GM21825 (cell line): Measurements from ENCODE around the gene DNAJA1.

Source experiments
- ATAC-seq: cut with Tn5 transposase; IDR thresholded peaks from one replicate; pipeline ENCODE4 v1.9.1; 2021; ENCODE audit warnings: mild to moderate bottlenecking, moderate library complexity; ENCODE audit not compliant: unreplicated experiment

Gene DNAJA1

DNA sequence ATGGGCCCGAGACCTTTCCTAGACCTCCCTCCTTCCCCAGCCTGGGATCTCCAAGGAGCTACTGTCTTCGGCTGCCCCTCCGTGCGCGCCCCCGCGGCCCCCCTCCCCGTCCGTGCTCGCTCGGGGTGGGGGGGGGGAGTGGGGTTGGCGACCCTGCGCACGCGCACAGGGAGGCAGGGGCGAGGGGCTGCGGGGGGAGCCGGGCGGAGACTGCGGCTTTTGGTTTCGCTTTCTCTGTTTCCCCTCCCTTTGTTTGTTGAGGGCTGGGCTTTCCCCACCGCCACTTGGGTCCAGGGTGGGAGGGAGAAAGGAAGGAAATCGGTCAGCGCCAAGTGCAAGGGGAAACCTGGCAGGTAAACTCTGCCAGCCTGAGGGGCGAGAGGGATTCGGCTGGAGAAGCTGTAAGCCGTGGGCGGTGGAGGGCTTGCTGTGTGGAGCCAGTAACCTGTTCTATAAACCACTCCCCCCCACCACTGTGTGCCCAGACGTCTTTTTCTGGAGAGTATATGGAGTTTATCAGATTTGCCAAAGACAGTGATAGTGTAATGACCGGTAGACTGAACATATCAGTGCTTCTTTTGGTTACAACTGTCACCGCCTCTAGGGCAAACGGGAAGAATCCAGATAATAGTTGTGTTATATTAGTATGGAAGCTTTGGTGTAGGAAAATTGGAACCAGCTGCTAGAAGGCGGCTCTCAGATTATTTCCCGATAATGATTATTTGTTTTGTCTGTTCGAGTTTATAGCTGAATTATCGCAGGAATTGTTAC, 684 bp downstream of the DNAJA1 start:
- peak; percentile 49 for ATAC-seq

GRCh38 chr9:33029231-33029786, 4.2 kb downstream of the DNAJA1 start:
- ATAC-seq: no peak

DNA sequence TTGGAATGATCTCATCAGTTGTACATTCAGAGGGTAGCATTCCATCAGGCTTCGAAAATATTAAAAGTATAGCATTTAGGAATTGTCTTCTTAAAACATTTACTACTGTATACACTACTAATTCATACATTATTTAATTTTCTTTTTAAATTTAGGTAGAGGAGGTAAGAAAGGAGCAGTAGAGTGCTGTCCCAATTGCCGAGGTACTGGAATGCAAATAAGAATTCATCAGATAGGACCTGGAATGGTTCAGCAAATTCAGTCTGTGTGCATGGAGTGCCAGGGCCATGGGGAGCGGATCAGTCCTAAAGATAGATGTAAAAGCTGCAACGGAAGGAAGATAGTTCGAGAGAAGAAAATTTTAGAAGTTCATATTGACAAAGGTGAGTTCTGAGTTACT, 5.2 kb downstream of the DNAJA1 start:
- ATAC-seq: no peak

- no peak for ATAC-seq
Measured at GRCh38 chr9:33032292-33032691, 7.2 kb downstream of the DNAJA1 start.

- ATAC-seq: no peak
Measured at GRCh38 chr9:33032865-33033264, 7.8 kb downstream of the DNAJA1 start.

DNA sequence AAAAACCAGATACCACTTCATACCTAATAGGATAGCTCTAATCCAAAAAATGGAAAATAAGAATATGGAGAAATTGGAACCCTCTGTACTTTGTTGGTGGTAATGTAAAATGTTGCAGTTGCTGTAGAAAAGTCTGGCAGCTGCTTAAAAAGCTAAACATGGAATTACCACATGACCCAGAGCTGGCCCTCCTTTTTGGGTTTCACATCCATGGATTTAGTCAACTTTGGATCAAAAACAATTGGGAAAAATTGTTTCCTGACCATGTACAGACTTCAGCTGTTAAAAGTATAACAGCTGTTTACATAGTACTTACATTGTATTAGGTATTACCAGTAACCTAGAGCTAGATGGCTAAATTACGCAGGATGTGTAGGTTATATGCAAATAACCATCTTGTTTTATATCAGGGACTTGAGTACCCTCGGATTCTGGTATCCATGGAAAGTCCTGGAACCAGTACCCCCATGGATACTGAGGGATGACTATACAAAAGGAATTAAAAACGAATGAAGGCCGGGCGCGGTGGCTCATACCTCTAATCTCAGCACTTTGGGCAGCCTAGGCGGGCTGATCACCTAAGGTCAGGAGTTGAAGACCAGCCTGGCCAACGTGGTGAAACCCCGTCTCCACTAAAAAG, 15.8 kb downstream of the DNAJA1 start:
- ATAC-seq: no peak

DNA sequence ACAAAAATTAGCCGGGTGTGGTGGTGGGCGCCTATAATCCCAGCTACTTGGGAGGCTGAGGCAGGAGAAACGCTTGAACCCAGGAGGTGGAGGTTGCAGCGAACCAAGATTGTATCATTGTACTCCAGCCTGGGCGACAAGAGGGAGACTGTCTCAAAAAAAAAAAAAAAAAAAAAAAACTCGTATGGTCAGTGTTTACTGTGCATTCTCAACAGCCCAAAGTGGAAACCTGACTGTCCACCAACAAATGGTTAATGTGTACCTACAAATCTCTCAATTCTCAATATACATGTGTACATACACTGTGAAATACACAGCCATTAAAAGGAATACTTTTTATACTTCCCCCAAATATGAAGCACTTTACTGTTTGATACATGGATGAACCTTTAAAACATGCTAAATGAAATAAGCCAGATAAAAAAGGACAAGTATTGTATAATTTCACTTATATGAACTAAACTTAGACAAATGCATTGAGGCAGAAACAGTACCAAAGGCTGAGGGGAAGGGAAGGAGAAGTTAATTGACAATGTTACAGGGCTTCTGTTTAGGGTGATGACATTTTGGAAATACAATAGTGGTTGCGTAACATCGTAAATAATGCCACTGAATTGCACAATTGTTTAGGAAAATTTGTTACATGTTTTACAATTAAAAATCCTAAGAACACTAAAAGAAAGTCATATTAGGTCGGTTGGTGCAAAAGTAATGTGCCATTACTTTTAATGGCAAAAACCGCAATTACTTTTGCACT, 16.5 kb downstream of the DNAJA1 start:
- ATAC-seq: no peak

DNA sequence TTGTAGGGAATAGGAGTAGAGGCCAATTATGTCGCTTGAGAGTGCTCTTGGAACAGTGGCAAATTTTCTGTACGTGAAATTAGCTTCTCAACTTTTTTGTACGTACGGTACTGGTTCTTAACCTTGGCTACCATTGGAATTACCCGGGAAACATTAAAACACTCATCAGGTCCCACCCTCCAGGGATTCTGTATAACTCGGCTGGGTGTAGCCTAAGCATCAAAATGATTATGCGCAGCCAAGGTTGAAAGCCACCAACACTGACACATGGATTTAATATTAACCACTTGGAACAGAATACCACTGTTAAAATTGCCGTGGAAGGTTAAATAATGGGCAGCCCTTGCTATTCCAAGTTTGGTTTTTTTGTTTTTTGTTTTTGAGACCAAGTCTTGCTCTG, 17.4 kb downstream of the DNAJA1 start:
- ATAC-seq: no peak

DNA sequence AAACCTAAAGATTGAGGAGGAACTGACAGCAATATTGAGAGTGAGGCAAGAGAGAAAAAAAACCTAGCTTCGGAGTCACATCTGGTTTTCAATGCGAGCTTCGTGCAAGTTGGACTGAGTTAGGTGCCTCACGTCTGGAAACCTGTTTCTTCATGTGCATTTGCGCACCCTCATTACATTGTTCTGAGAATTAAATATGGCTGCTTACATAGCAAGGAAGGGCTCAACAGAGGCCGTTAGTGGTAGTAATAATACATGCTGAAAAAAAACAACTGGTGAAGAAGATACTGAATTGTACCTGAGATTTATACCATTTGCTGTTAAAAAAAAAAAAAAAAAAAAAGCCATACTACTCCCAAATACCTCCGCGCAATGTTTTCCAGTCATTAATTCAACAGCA, 18.6 kb downstream of the DNAJA1 start:
- ATAC-seq: no peak

GRCh38 chr9:33044162-33044673, 19.1 kb downstream of the DNAJA1 start:
- ATAC-seq: peak; percentile 83

DNA sequence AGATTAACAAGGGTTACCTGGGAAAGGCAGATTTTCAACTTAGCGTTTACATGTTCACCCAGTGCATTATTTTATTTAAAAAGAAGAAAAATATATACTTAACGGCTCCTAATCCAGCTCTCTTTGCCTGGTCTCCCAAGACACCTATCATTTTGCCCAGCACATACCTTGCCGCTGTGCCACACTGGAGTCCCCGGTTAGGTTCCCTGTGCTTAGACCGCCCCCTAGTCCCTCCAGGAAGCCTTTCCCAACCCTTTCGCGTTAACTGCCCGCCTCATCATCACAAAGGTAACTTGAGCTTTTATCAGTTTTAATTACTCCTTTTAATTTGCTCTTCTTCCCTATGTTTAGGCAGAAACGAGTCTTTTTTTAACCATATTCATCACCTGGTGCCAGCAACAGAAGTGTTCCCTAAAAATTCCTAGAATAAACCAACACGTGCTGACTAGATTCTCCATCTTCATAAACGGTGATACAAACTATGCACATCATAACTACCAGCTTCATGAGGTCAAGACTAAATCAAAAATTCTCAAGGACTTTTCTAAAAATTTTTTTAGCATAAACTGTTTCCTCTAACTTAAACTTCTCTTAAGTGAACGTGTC, 19.7 kb downstream of the DNAJA1 start:
- ATAC-seq: no peak

- ATAC-seq: no peak
Measured at GRCh38 chr9:33046061-33046460, 21.0 kb downstream of the DNAJA1 start.

GRCh38 chr9:33048054-33048465, 23.0 kb downstream of the DNAJA1 start:
- no peak for ATAC-seq

DNA sequence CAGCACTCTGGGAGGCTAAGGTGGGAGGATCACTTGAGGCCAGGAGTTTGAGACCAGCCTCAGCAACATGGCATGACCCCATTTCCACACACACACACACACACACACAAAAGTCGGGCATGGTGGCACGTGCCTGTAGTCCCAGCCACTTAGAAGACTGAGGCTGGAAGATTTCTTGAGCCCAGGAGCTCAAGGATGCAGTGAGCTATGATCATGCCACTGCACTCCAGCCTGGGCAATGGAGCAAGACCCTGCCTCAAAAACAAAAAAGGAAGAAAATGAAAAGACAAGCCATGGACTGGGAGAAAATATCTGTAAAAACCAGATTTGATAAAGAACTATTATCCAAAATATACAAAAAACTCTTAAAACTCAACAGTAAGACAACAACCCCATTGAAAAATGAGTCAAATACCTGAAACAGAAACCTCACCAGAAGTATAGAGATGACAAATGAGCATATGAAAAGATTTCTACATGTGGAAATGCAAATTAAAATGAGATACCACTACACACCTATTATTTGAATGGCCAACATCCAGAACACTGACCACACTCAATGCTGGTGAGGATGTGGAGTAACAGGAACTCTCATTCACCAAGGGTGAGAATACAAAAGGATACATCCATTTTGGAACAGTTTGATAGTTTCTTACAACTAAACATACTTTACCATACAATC, 24.7 kb downstream of the DNAJA1 start:
- ATAC-seq: peak; percentile 69

DNA sequence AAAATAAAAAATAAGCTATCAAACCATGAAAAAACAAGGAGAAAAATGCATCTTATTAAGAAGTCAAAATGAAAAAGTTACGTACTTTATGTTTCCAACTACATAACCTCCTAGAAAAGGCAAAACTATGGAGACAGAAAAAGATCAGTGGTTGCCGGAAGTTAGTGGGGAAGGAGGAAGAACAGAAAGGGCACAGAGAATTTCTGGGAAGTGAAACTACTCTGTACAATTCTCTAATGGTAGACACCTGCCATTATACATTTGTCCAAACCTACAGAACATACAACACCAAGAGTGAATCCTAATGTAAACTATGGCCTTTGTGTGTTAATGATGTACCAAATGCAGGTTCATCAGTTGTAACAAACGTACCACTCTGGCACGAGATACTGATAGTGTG, 26.1 kb downstream of the DNAJA1 start:
- ATAC-seq: no peak

- ATAC-seq: peak; percentile 73
Measured at GRCh38 chr9:33065157-33066076, 40.3 kb downstream of the DNAJA1 start.

- no peak for ATAC-seq
Measured at GRCh38 chr9:33068991-33069390, 43.9 kb downstream of the DNAJA1 start.

DNA sequence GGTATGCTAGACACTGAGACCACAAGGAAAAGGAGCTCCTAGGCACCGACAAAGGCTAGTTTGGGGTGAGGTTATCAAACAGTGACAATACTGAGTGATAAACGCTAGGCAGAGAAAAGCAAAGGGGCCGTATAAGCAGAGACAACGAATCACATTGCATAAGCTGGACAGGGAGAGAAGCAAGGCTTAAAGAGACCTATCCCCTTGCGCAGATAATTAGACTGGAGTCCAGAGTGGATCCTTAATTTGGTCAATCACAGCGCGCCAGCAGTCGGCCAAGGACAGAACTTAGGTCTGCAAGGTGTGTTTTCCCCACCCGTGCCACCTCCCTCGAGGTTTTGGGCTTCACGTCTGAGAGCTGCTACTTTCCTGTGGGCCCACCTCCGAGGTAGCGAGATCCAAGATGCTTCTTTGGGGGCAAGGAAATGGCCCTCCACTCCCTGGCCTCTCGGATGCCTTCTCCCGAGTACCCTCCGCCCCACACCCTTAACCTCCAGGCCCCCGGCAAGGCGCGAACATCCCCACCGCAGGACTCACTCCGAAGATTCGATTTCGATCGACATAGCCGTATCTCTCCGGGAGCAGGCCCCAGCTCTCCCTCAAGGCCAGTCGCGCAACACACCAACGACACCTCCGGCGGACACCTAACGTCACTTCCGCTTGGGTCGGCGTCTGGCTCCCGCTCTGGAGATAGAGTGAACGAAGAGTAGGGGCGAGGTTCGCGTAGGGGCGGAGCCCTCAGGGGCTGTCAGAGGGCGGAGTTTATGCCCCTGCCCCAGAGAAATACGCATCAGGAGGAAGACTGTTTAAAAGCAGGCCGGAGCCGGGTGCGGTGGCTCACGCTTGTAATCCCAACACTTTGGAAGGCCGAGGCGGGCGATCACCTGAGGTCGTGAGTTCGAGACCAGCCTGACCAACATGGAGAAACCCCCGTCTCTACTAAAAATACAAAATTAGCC, 51.3 kb downstream of the DNAJA1 start, which contains the start of gene SMU1:
SMU1 (minus strand) TSS at position 629 of the 959 bp plus-strand sequence; CDS start at position 563, 66 bp downstream.
- peak; percentile 98 for ATAC-seq
